GM23338 (cell line): Measurements from ENCODE around the gene GPR39. TPM values are rescaled to one million over a fixed set of nuclear protein-coding genes. Genes with fewer than 3 reads are reported as not detected.

Experiments used
- ATAC-seq: fragments of 200-7000 bp; cut with Tn5 transposase; 3 replicates; pipeline ENCODE4 v1.9.1; 2020
- DNase-seq: peaks from one replicate; pipeline ENCODE4 v3.0.0-alpha.2; 2015; ENCODE audit warnings: low spot score
- H2AFZ ChIP-seq: fragments of 200-600 bp; sonication (generic); 2 replicates; pipeline ENCODE4 v1.8.0; 2016; ENCODE audit warnings: antibody characterized with exemption, mild to moderate bottlenecking, moderate library complexity
- H3F3A ChIP-seq: fragments of 200-600 bp; sonication (generic); replicated peaks from 2 replicates; pipeline ENCODE4 v1.8.0; 2017; ENCODE audit warnings: antibody characterized with exemption, mixed run types, low read depth
- H3K27ac ChIP-seq: fragments of 200-600 bp; sonication (generic); 2 replicates; pipeline ENCODE4 v1.6.1; 2016; ENCODE audit warnings: low read depth
- H3K27me3 ChIP-seq: fragments of 200-600 bp; sonication (generic); 2 replicates; pipeline ENCODE4 v1.8.0; 2016; ENCODE audit warnings: mild to moderate bottlenecking, mixed run types, moderate library complexity; ENCODE audit not compliant: insufficient read depth
- H3K36me3 ChIP-seq: fragments of 200-600 bp; sonication (generic); 2 replicates; pipeline ENCODE4 v1.8.0; 2016; ENCODE audit warnings: mild to moderate bottlenecking; ENCODE audit not compliant: insufficient read depth
- H3K4me1 ChIP-seq: fragments of 200-600 bp; sonication (generic); 2 replicates; pipeline ENCODE4 v1.8.0; 2016; ENCODE audit warnings: mild to moderate bottlenecking, moderate library complexity; ENCODE audit not compliant: insufficient read depth
- H3K4me2 ChIP-seq: fragments of 200-600 bp; sonication (generic); 2 replicates; pipeline ENCODE4 v1.7.1; 2017; ENCODE audit warnings: mixed run types
- H3K4me3 ChIP-seq: fragments of 200-600 bp; sonication (generic); 2 replicates; pipeline ENCODE4 v1.6.1; 2016; ENCODE audit warnings: mixed run types
- H3K79me2 ChIP-seq: fragments of 200-600 bp; sonication (generic); replicated peaks from 2 replicates; pipeline ENCODE4 v1.8.0; 2017; ENCODE audit warnings: mild to moderate bottlenecking; ENCODE audit not compliant: insufficient read depth
- H3K9me2 ChIP-seq: fragments of 200-600 bp; sonication (generic); 2 replicates; pipeline ENCODE4 v1.8.0; 2017; ENCODE audit not compliant: insufficient read depth
- H4K20me1 ChIP-seq: fragments of 200-600 bp; sonication (generic); replicated peaks from 2 replicates; pipeline ENCODE4 v1.8.0; 2017; ENCODE audit warnings: mild to moderate bottlenecking; ENCODE audit not compliant: insufficient read depth
- H3K27ac Mint-ChIP-seq: 2 replicates; pipeline ENCODE4 v1.8.0; 2020; ENCODE audit warnings: inconsistent platforms, mild to moderate bottlenecking, moderate library complexity, mixed read lengths
- H3K27me3 Mint-ChIP-seq: 3 replicates; pipeline ENCODE4 v1.8.0; 2022; ENCODE audit warnings: low read depth, mild to moderate bottlenecking, moderate library complexity, mixed read lengths, inconsistent platforms; ENCODE audit not compliant: insufficient read depth, poor library complexity
- H3K36me3 Mint-ChIP-seq: 3 replicates; pipeline ENCODE4 v1.8.0; 2021; ENCODE audit warnings: low read depth, mild to moderate bottlenecking, inconsistent platforms, moderate library complexity, mixed read lengths
- H3K4me1 Mint-ChIP-seq: 3 replicates; pipeline ENCODE4 v1.8.0; 2020; ENCODE audit warnings: mild to moderate bottlenecking, inconsistent platforms, mixed read lengths
- H3K4me3 Mint-ChIP-seq: 3 replicates; pipeline ENCODE4 v1.8.0; 2021; ENCODE audit warnings: moderate library complexity, mild to moderate bottlenecking, inconsistent platforms, mixed read lengths
- H3K9me3 Mint-ChIP-seq: 3 replicates; pipeline ENCODE4 v1.8.0; 2020; ENCODE audit warnings: moderate library complexity, mild to moderate bottlenecking, inconsistent platforms, mixed read lengths
- CREB1 ChIP-seq: fragments of 250-450 bp; sonication (Bioruptor Pico); IDR thresholded peaks from 2 replicates; pipeline ENCODE4 v1.5.0; 2020; ENCODE audit warnings: low read depth, mild to moderate bottlenecking, moderate library complexity
- EZH2 ChIP-seq: fragments of 200-600 bp; sonication (generic); IDR thresholded peaks from one replicate; pipeline ENCODE4 v1.8.0; 2017; ENCODE audit warnings: antibody characterized with exemption, mild to moderate bottlenecking, low read depth; ENCODE audit not compliant: unreplicated experiment
- EZH2phosphoT487 ChIP-seq: fragments of 200-600 bp; sonication (generic); IDR thresholded peaks from one replicate; pipeline ENCODE4 v1.8.1; 2018; ENCODE audit warnings: antibody characterized with exemption; ENCODE audit not compliant: unreplicated experiment
- JUNB ChIP-seq: IDR thresholded peaks from one replicate; pipeline ENCODE4 v1.6.1; 2016; ENCODE audit warnings: antibody characterized with exemption; ENCODE audit not compliant: unreplicated experiment
- POLR2AphosphoS5 ChIP-seq: IDR thresholded peaks from 2 replicates; pipeline ENCODE4 v1.6.1; 2016; ENCODE audit warnings: antibody characterized with exemption, low read depth
- STAT1 ChIP-seq: IDR thresholded peaks from one replicate; pipeline ENCODE4 v1.6.1; 2016; ENCODE audit warnings: antibody characterized with exemption; ENCODE audit not compliant: unreplicated experiment
- ZNF114 ChIP-seq: fragments of 250-450 bp; sonication (Bioruptor Pico); IDR thresholded peaks from 2 replicates; pipeline ENCODE4 v1.5.0; 2020; ENCODE audit warnings: mild to moderate bottlenecking, moderate library complexity
- ZNF331 ChIP-seq: fragments of 250-450 bp; sonication (Bioruptor Pico); IDR thresholded peaks from 2 replicates; pipeline ENCODE4 v1.5.0; 2020; ENCODE audit warnings: low read depth, mild to moderate bottlenecking, moderate library complexity
- ZNF462 ChIP-seq: fragments of 250-450 bp; sonication (Bioruptor Pico); IDR thresholded peaks from 2 replicates; pipeline ENCODE4 v1.5.0; 2020; ENCODE audit warnings: mild to moderate bottlenecking, moderate library complexity
- polyA plus RNA-seq: library from polyadenylated mRNA; unstranded; fragments of >200 nt; fragmentation: Nextera tagmentation; extraction: Ambion mirVana; gene quantifications from 2 replicates; pipeline ENCODE4 v1.2.1, GENCODE V29; 2016
- total RNA-seq: library from RNA; depleted of rRNA; stranded (reverse); fragments of >200 nt; shearing (Covaris generic); gene quantifications from 2 replicates; pipeline ENCODE4 v1.2.3, GENCODE V29; 2014

The GPR39 gene
- total and polyA plus RNA-seq, 2 experiments from 2014 or later = 0.55 to 1.9 TPM

GRCh38 chr2:132372276-132372675 is 44.3 kb upstream of the GPR39 start (continued):
- no peak for TF ChIP-seq ZNF462 (CRISPR knock-in tag)
- TF ChIP-seq STAT1 = no peak

GRCh38 chr2:132373391-132374135 is 43.0 kb upstream of the GPR39 start:
- H3K27me3 Mint-ChIP-seq = no peaks in the 10 kb centered on the region
- H3K4me3 Mint-ChIP-seq = no peak overlapping the region
- Histone ChIP-seq H3K27me3 (no peaks in the 10 kb centered on the region), H3K4me2 (no peak overlapping the region), H3K4me3 (no peak overlapping the region), H3K27ac (no peak overlapping the region), H4K20me1 (no peaks in the 10 kb centered on the region), H3K9me2 (no peaks in the 10 kb centered on the region), H3F3A (no peaks in the 10 kb centered on the region), H3K36me3 (no peaks in the 10 kb centered on the region), H3K79me2 (no peaks in the 10 kb centered on the region), H3K4me1 (no peaks in the 10 kb centered on the region), H2AFZ (no peak overlapping the region)
- no peak overlapping the region for H3K27ac Mint-ChIP-seq
- DNase-seq (no peak), ATAC-seq (no peak)
- TF ChIP-seq STAT1 = no peak
- no peak for TF ChIP-seq ZNF462 (CRISPR knock-in tag)
- no peak for TF ChIP-seq ZNF114 (CRISPR knock-in tag)
- TF ChIP-seq POLR2AphosphoS5 = no peak
- no peak for TF ChIP-seq CREB1 (CRISPR knock-in tag)
- TF ChIP-seq ZNF331 (CRISPR knock-in tag) = no peak
- TF ChIP-seq EZH2 = no peak
- no peak for TF ChIP-seq EZH2phosphoT487
- TF ChIP-seq JUNB = no peak
- peaks cover 5% of the 10 kb centered on the region for H3K4me1 Mint-ChIP-seq
- peaks cover 4% of the 10 kb centered on the region for H3K36me3 Mint-ChIP-seq
- H3K9me3 Mint-ChIP-seq = peaks cover 14% of the 10 kb centered on the region
